Kidney epithelial cell (primary cell): ENCODE results near the gene ST8SIA1. TPM values are rescaled to one million over a fixed set of nuclear protein-coding genes. Genes with fewer than 3 reads are reported as not detected.

Experiments used
- DNase-seq: peaks from one replicate; pipeline ENCODE4 v3.0.0-alpha.2; 2010; ENCODE audit warnings: low read depth
- H3K27me3 ChIP-seq: 2 replicates; pipeline ENCODE4 v1.6.0; 2011; ENCODE audit warnings: low read length; ENCODE audit not compliant: control insufficient read depth, insufficient read depth
- H3K36me3 ChIP-seq: 2 replicates; pipeline ENCODE4 v1.5.1; 2011; ENCODE audit warnings: low read length; ENCODE audit not compliant: control insufficient read depth, insufficient read depth
- H3K4me3 ChIP-seq: 2 replicates; pipeline ENCODE4 v1.5.1; 2011; ENCODE audit warnings: low read depth, mild to moderate bottlenecking, control low read depth, low read length
- CTCF ChIP-seq: IDR thresholded peaks from 2 replicates; pipeline ENCODE4 v1.5.1; 2011; ENCODE audit warnings: mild to moderate bottlenecking, moderate library complexity, low read length, control low read depth, inconsistent platforms; ENCODE audit not compliant: insufficient read depth, poor library complexity, severe bottlenecking
- total RNA-seq: library from RNA; depleted of rRNA; stranded (reverse); fragments of >200 nt; gene quantifications from 2 replicates; pipeline ENCODE4 v1.2.3, GENCODE V29; 2015

ST8SIA1 gene
- total RNA-seq, 1 donor from 2014 or later, result 0.21 TPM

- H3K36me3 ChIP-seq, result no peaks in the 10 kb centered on the region
- no peak overlapping the region for H3K4me3 ChIP-seq
- no peak for TF ChIP-seq CTCF
- no peaks in the 10 kb centered on the region for H3K27me3 ChIP-seq
- no peak for DNase-seq
These were observed 86.4 kb downstream of the ST8SIA1 start for GRCh38 chr12:22248121-22248520.

- TF ChIP-seq CTCF, result no peak
- no peak overlapping the region for H3K4me3 ChIP-seq
- H3K36me3 ChIP-seq, result no peaks in the 10 kb centered on the region
- H3K27me3 ChIP-seq, result no peaks in the 10 kb centered on the region
- no peak for DNase-seq
These were observed 88.2 kb downstream of the ST8SIA1 start for GRCh38 chr12:22246217-22246846.

GRCh38 chr12:22242726-22243125 lies 91.8 kb downstream of the ST8SIA1 start:
- H3K4me3 ChIP-seq, result no peak overlapping the region
- no peaks in the 10 kb centered on the region for H3K27me3 ChIP-seq
- TF ChIP-seq CTCF, result no peak
- no peaks in the 10 kb centered on the region for H3K36me3 ChIP-seq
- DNase-seq, result no peak

GRCh38 chr12:22238211-22238610 lies 96.3 kb downstream of the ST8SIA1 start:
- no peak overlapping the region for H3K4me3 ChIP-seq
- TF ChIP-seq CTCF, result no peak
- H3K36me3 ChIP-seq, result no peaks in the 10 kb centered on the region
- H3K27me3 ChIP-seq, result no peaks in the 10 kb centered on the region
- no peak for DNase-seq

GRCh38 chr12:22234561-22234960 lies 99.9 kb downstream of the ST8SIA1 start:
- no peaks in the 10 kb centered on the region for H3K36me3 ChIP-seq
- no peak for TF ChIP-seq CTCF
- H3K4me3 ChIP-seq, result no peak overlapping the region
- no peaks in the 10 kb centered on the region for H3K27me3 ChIP-seq
- no peak for DNase-seq

GRCh38 chr12:22231836-22232235 lies 102.7 kb downstream of the ST8SIA1 start:
- Histone ChIP-seq H3K27me3 (no peaks in the 10 kb centered on the region), H3K4me3 (no peak overlapping the region), H3K36me3 (no peaks in the 10 kb centered on the region)
- DNase-seq, result no peak
- no peak for TF ChIP-seq CTCF
